Nucleus accumbens (tissue), 56 donors: ENCODE results near the gene TTC36.
A peak's percentile ranks its signal among the peaks of the same experiment; 100 is the strongest.
"Not testable (repeated sequence)": the region's sequence is repeated elsewhere in the genome, so short reads cannot be mapped to it uniquely, and the experiment has no call there.

Experiments
- DNase-seq, 56 donors: peaks; one replicate each; lab custom pipeline; 2025; lab: John Stamatoyannopoulos, UW

TTC36 gene

DNA sequence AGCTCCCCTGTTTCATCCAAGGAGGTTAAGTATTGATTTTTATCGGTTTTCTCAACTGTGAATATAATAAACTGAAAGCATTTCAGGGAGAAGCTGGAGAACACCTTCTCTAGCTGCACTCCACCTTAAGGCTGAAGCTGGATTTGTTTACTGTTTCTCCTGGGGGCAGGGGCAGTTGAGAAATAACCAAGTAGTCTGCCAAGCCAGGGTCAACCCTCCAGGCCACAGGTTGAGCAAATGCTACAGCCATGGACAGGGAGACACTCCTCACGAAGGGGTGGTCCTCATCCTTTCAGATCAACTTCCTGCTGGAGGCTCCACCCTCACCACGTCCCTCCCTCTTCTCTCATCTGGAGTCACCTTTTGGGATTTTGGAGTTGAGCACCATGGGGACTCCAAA, at the start of gene TTC36:
Gene TTC36 (plus strand): TSS at position 366 of the 400 bp plus-strand sequence. CDS start 21 bp downstream, at position 387.
- DNase-seq = no peak

DNA sequence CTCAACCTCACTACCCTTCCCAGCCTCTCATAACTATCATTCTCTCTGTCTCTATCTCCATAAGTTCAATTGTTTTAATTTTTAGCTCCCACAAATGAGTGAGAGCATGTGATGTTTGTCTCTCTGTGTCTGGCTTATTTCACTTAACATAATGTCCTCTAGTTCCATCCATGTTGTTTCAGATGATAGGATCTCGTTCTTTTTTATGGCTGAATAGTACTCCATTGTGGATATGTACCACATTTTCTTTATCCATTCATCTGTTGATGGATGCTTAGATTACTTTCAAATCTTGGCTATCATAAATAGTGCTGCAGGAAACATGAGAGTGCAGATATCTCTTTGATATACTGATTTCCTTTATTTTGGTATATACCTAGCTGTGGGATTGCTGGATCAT, 46.0 kb upstream of the TTC36 start:
- DNase-seq = not testable (repeated sequence)

DNA sequence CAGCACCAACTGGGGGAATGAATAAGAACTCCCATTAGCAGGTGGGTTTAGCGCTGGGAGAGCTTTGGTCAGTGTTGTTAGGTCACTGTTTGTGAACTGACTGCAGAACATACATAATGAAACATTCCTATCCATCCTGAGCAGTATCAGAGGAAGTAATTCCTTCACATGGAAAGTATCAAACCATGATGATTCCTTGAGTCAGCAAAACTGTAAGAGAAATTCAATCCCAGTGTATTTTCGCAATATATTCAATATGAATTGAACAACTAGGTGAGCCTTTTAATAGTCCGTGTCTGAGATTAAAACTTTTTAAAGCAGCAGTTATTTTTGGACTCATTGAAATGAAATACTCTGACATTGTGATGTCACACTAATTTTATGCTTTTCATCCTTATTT, 42.9 kb upstream of the TTC36 start:
- DNase-seq = no peak

DNA sequence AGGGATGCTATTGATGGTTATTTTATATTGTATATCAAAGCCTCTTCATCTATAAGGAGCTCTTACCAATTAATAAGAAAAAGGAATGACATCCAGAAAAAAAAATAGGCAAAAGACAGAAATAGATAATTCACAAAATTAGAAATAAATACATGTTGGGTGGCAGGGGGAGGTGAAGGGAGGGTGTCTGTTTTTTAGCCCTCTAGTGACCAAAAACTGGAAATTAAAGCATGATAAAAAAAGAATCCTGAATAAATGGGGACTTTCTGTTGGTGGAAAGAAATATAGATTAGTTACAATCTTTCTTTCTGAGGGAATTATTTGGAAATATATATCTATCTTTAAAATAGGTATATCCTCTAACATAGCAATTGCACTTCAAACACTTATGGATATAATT, 42.0 kb upstream of the TTC36 start:
- DNase-seq = no peak

- peak in 46 of 56 donors; percentile 1 to 69 (median 34) for DNase-seq
These were observed 38.7 kb upstream of the TTC36 start for GRCh38 chr11:118488480-118489109.

GRCh38 chr11:118491041-118491440, 36.2 kb upstream of the TTC36 start:
- DNase-seq = no peak

- DNase-seq = no peak
These were observed 29.4 kb upstream of the TTC36 start for GRCh38 chr11:118497831-118498230.

- no peak for DNase-seq
These were observed 24.1 kb upstream of the TTC36 start for GRCh38 chr11:118503216-118503615.

GRCh38 chr11:118511601-118512000, 15.7 kb upstream of the TTC36 start:
- DNase-seq = no peak

- DNase-seq = no peak
These were observed 13.2 kb upstream of the TTC36 start for GRCh38 chr11:118514103-118514502.

GRCh38 chr11:118519549-118519948, 7.7 kb upstream of the TTC36 start:
- no peak for DNase-seq

DNA sequence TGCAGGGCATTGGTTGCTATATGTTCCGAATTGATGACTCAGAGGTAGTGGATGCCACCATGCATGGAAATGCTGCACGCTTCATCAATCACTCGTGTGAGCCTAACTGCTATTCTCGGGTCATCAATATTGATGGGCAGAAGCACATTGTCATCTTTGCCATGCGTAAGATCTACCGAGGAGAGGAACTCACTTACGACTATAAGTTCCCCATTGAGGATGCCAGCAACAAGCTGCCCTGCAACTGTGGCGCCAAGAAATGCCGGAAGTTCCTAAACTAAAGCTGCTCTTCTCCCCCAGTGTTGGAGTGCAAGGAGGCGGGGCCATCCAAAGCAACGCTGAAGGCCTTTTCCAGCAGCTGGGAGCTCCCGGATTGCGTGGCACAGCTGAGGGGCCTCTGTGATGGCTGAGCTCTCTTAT, 5.4 kb upstream of the TTC36 start:
- DNase-seq = no peak

- DNase-seq = peak in 1 of 56 donors; percentile 9
These were observed 4.7 kb upstream of the TTC36 start for GRCh38 chr11:118522571-118523072.

DNA sequence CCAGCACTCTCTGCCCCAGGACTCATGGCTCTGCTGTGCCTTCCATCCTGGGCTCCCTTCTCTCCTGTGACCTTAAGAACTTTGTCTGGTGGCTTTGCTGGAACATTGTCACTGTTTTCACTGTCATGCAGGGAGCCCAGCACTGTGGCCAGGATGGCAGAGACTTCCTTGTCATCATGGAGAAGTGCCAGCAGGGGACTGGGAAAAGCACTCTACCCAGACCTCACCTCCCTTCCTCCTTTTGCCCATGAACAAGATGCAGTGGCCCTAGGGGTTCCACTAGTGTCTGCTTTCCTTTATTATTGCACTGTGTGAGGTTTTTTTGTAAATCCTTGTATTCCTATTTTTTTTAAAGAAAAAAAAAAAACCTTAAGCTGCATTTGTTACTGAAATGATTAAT, 2.9 kb upstream of the TTC36 start:
- DNase-seq = no peak

- DNase-seq = no peak
These were observed 2.4 kb upstream of the TTC36 start for GRCh38 chr11:118524757-118525470.

- no peak for DNase-seq
These were observed 586 bp upstream of the TTC36 start for GRCh38 chr11:118526688-118527087.

DNA sequence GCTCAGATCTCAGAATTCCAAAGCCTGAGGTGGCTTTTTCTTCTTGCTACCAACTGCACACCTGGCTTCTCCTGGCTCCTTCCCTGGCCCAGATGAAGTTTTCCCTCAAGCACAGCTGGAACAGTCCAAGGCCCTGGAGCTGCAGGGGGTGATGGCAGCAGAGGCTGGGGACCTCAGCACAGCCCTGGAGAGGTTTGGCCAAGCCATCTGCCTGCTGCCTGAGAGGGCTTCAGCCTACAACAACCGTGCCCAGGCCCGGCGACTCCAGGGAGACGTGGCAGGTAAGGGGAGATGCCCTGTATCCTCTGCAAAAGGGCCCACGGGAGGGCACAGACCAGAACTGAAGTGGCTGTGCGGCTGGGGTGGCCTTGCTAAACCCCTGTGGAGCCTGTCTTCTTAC, 1.2 kb downstream of the TTC36 start:
- DNase-seq = no peak

GRCh38 chr11:118529584-118530175, 2.4 kb downstream of the TTC36 start:
- DNase-seq = no peak

GRCh38 chr11:118530180-118530682, 3.0 kb downstream of the TTC36 start:
- no peak for DNase-seq

DNA sequence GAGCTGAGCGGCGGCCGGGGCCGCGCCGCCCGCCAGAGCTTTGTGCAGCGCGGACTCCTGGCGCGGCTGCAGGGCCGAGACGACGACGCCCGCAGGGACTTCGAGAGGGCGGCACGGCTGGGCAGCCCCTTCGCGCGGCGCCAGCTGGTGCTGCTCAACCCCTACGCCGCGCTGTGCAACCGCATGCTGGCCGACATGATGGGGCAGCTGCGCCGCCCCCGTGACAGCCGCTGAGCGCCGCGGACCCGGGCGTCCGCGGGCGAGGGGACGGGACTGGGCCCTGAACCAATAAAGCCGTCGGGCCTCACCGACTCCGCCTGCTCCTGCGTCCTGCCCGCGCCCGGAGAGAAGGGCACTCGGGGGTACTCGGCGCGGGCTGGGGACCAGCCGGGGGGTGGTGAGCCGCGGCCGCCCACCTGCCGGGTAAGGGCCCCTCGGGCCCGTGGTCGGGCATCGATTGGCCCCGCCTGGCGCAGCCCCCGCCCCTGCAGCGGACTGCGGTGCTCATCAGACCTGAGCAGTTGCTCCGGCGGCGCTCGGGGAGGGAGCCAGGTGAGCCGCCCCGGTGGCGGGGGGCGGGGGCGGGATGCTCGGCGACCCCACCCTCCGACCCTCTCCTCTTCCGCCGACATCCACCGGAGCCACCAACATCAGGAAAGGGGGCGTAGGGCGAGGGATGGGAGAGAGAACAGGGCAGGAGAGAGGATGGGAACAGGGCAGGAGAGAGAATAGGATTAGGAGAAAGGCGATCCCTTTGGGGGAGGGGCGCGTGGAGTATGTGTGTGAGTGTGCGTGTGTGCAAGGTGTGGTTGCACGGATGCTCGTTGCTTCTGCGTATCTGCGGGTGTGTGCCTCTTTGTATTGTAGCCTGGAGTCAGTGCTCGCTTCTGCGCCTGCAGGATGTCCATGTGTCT, 3.7 kb downstream of the TTC36 start, which contains the start of gene TMEM25:
Gene TMEM25 (plus strand): TSS at position 510 of the 914 bp plus-strand sequence. CDS start 610 bp downstream, outside the sequence.
- DNase-seq = peak in 52 of 56 donors; percentile 22 to 86 (median 66)
